Right lobe of liver (tissue), 6 donors: Measurements from ENCODE around the gene AK2. TPM values are rescaled to one million over a fixed set of nuclear protein-coding genes. Genes with fewer than 3 reads are reported as not detected.

Experiments used
- ATAC-seq, 4 donors: fragments of 200-7000 bp; cut with Tn5 transposase; one replicate each; pipeline ENCODE4 v1.9.1; 2020; ENCODE audit warnings: mild to moderate bottlenecking in 4 of 4, moderate library complexity in 4 of 4
- DNase-seq, 3 donors: peaks; one replicate each; pipeline ENCODE4 v3.0.0-alpha.2; 2020
- H3K27ac ChIP-seq, 3 donors: fragments of 200-600 bp; one replicate each; pipeline ENCODE4 v1.8.0; 2022
- H3K27me3 ChIP-seq, 2 donors: fragments of 200-600 bp; one replicate each; pipeline ENCODE4 v1.8.0; 2022
- H3K36me3 ChIP-seq, 4 donors: fragments of 200-600 bp; sonication (generic) in 1 of 4; one replicate each; pipeline versions ENCODE4 v1.5.1 to v1.8.0; 2017 to 2022; ENCODE audit warnings: control low read depth in 1 of 4
- H3K4me1 ChIP-seq, 4 donors: fragments of 200-600 bp; sonication (generic) in 1 of 4; one replicate each; pipeline versions ENCODE4 v1.5.1 to v1.8.0; 2017 to 2022; ENCODE audit warnings: control low read depth in 1 of 4
- H3K4me3 ChIP-seq, 3 donors: fragments of 200-600 bp; one replicate each; pipeline ENCODE4 v1.8.0; 2022
- H3K9me3 ChIP-seq, 4 donors: fragments of 200-600 bp; sonication (generic) in 1 of 4; one replicate each; pipeline versions ENCODE4 v1.5.1 to v1.8.0; 2017 to 2022; ENCODE audit warnings: control low read depth in 1 of 4
- CTCF ChIP-seq, 4 donors: fragments of 200-600 bp in 3 of 4; fragments of 450-650 bp in 1 of 4; IDR thresholded peaks; one replicate each; pipeline versions ENCODE4 v1.5.1 to v1.8.0; 2016 to 2022; ENCODE audit warnings: antibody characterized with exemption in 4 of 4, mild to moderate bottlenecking in 2 of 4
- POLR2A ChIP-seq: fragments of 450-650 bp; IDR thresholded peaks from one replicate; pipeline ENCODE4 v1.6.1; 2017; ENCODE audit warnings: antibody characterized with exemption, mild to moderate bottlenecking
- WGBS: methylation state at CpG from one replicate; pipeline ENCODE4 v1.1.6; 2018; ENCODE audit warnings: low coverage, low lambda C conversion rate; ENCODE audit not compliant: insufficient coverage; ENCODE audit errors: missing lambda C conversion rate; 5-methylcytosine and 5-hydroxymethylcytosine counted together
- intact Hi-C, 2 donors: fragments of 100-400 bp; cut with DNase I; formaldehyde crosslinking; loops; one replicate each; pipeline versions ENCODE4 v1.11.2 to v1.14.1; 2022
- long read RNA-seq: library from polyadenylated mRNA; unstranded; transcript quantifications from one replicate; pipeline ENCODE4 v2.0.0, GENCODE V29; 2019
- total RNA-seq, 6 experiments: library from RNA; depleted of rRNA in 2 of 6; stranded (reverse); fragments of >200 nt in 2 of 6; fragmentation: NEBNext Ultra II Directional in 3 of 6; extraction: Animal tissue kit (Norgen Biotek cat#: 25700) in 3 of 6; gene quantifications; one replicate each; pipeline versions ENCODE4 v1.1.0 to v1.2.4, GENCODE V29; 2016 to 2023
- donor health status: DM: no; HTN: yes; CAD: no.
- donor health status: DM: no; HTN: no; CAD: no.
- donor health status: DM: no; HTN: no; CAD: no.
- donor health status: DM: no; HTN: yes; CAD: no.
- donor health status: DM: no; HTN: yes; CAD: no.

The AK2 gene
- total RNA-seq = 100 to 1,000 TPM; 119 to 301 (median 130) TPM
- long read RNA-seq, transcript AK2-201 (6 exons, 1,021 nt) = major isoform, 29 of 39 reads
- long read RNA-seq, partial matches to known transcripts = 1 of 39 reads
- long read RNA-seq, other reads (novel, unspliced or antisense) = 3 of 39 reads

DNA sequence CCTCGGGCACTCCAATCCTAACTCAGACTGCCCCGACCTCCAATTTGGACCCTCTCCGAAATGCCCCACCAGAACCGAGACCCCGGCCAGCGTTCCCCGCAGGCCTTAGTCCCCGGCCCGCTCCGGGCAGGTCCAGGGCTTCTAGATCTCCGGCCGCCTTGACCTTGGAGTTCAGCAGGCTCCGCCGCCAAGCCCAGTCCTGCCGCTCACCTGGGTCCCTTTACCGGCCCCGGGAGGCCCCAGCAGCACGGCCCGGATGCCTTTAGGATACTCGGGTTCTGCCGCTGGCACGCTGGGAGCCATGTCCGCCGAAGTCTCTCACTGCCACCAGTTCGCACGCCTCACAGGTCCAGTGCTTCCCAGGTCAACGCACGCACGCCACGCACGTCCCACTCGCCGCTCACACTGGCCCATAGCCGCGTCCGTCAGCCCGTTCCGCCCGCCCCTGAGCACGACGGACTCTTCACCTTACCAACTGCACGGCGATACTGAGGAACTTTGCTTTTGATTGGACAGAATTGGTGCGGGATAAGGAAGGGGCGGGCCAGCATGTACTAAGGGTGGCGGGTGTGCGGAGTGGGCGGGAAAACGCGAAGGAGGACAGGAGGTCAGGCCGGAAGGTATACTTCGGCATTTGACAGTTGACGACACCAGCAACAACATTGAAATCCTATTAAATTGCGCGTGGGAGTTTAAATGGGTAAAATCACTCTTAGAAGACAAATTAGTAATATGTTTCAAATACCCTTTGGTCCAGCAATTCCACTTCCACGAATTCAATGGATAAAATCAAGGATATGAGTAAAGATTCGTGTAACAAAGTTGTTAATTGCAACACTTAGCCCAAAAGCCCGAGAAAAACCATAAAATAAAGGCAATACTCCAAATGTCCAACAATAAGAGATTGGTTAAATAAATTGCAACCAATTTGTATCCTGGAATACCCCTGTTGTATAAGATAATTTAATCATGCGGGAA lies at the start of gene AK2:
Gene AK2 (minus strand): TSS at position 358 of the 978 bp plus-strand sequence. CDS start 55 bp downstream, at position 303.
- peak; percentile 98 to 100 (median 99) for ATAC-seq
- no peaks in the 10 kb centered on the region for H3K36me3 ChIP-seq
- H3K4me3 ChIP-seq = peak within 1 kb of the TSS; percentile 84 to 97 (median 95)
- TF ChIP-seq POLR2A (peak; percentile 91), CTCF (IDR thresholded peaks at IDR 0.05) (no peak)
- DNase-seq = peak; percentile 97 to 99 (median 98)
- no peaks in the 10 kb centered on the region for H3K9me3 ChIP-seq
- peaks cover 0 to 31% (median 11%) of the 10 kb centered on the region in 4 donors for H3K4me1 ChIP-seq
- H3K27me3 ChIP-seq = no peaks in the 10 kb centered on the region
- peak within 1 kb of the TSS; percentile 88 to 91 (median 89) for H3K27ac ChIP-seq
- intact Hi-C loops = no loop called here
- 5% methylated on average over 36 of the region's 59 CpGs for WGBS

DNA sequence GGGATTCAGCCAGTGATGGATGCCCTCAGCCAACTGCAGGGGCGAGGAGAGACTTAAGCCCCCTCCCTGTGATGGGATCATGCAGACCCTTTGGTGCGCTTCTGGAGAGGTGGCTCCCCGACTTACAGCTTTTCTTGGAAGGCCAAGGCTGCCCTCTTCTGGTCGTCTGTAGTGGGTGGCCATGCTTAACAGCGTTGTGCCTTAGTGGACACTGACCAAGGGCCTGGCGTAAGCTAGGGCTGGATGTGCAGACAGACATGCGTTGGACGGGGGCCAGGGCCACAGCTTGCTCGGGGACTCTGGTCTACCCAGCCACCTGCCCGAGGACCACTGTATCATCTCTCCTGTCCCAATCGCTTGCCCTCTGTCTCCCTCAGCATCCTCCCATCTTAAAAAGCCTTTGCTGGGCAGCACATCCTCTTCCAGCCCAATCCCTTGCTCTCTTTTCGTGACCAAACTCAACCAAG lies 49.7 kb upstream of the AK2 start:
- no peak overlapping the region for H3K4me3 ChIP-seq
- WGBS = 17% methylated on average over 6 of the region's 12 CpGs
- H3K9me3 ChIP-seq = no peaks in the 10 kb centered on the region
- intact Hi-C loops = loop anchor here in 1 of 2 donors (5.0 kb wide), 1 partner anchor 209 kb away; no protein-coding TSS in a partner anchor
- no peaks in the 10 kb centered on the region for H3K36me3 ChIP-seq
- H3K27me3 ChIP-seq = no peaks in the 10 kb centered on the region
- TF ChIP-seq CTCF (IDR thresholded peaks at IDR 0.05) = peak; percentile 74 to 89 (median 76)
- TF ChIP-seq POLR2A = no peak
- peaks cover 0 to 19% (median 5%) of the 10 kb centered on the region in 4 donors for H3K4me1 ChIP-seq
- peak; percentile 76 to 82 (median 80) for DNase-seq
- no peak overlapping the region for H3K27ac ChIP-seq
- ATAC-seq = peak; percentile 85 to 88 (median 88)

DNA sequence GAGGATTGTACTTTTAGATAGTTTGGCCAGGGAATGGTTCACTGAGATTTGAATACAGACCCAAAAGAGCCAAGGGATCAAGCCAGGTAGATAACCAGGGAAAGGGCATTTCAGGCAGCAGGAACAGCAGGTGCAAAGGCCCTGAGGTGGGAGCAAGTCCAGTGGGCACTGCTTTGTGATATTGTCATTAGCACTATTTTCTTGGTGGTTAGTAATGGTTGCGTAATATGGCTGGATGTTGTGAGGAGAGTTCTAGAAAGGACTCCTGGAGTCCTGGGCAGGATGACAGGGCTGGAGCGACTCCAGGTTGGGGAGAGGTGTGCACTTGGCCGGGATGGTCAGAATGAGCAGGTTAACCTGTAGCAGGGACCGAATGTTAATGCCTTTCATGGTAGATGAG lies 48.6 kb upstream of the AK2 start:
- no peaks in the 10 kb centered on the region for H3K27me3 ChIP-seq
- DNase-seq = peak in 1 of 3 donors; percentile 44
- H3K4me3 ChIP-seq = no peak overlapping the region
- no peaks in the 10 kb centered on the region for H3K36me3 ChIP-seq
- intact Hi-C loops = loop anchor here in 1 of 2 donors (5.0 kb wide), 1 partner anchor 208 kb away; no protein-coding TSS in a partner anchor
- ATAC-seq = peak in 1 of 4 donors; percentile 13
- peaks cover 0 to 26% (median 7%) of the 10 kb centered on the region in 4 donors for H3K4me1 ChIP-seq
- 43% methylated on average over 3 of the region's 4 CpGs for WGBS
- no peak for TF ChIP-seq POLR2A
- TF ChIP-seq CTCF (IDR thresholded peaks at IDR 0.05) = no peak
- no peak overlapping the region for H3K27ac ChIP-seq
- H3K9me3 ChIP-seq = no peaks in the 10 kb centered on the region

DNA sequence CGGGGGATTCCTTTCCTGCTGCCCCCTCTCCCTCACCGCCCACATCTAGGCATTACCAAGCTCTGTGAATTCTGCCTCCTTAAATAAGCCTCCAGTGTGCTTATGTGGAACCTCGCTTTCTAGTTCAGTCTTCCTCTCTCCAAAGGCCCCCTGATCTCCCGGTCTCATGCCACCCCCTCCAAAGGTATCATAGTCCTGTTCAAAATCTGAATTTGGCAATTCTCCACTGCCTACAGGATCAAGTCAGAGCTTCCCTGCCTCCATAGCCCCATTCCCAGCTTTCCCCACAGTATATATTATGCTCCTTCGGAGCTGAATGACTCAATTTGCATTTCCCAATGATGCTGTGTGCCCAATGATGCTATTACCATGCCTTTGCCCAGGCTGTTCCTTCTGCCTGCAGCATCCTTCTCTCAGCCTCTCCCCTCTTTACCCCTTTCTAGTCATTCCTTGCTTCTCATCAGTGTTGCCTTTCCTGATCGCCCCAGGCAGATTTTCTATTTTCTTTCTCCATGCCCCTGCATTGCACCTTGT lies 46.0 kb upstream of the AK2 start:
- no peaks in the 10 kb centered on the region for H3K36me3 ChIP-seq
- no peak overlapping the region for H3K27ac ChIP-seq
- no peaks in the 10 kb centered on the region for H3K9me3 ChIP-seq
- DNase-seq (no peak), ATAC-seq (no peak)
- WGBS = 82% methylated on average over 6 of the region's 6 CpGs
- no peak overlapping the region for H3K4me3 ChIP-seq
- intact Hi-C loops = no loop called here
- H3K4me1 ChIP-seq = peaks cover 0 to 17% (median 2%) of the 10 kb centered on the region in 4 donors
- no peaks in the 10 kb centered on the region for H3K27me3 ChIP-seq
- TF ChIP-seq POLR2A = no peak
- TF ChIP-seq CTCF (IDR thresholded peaks at IDR 0.05) = no peak
